ENCODE data around the gene SCRN1.
"Not testable (repeated sequence)": the region's sequence is repeated elsewhere in the genome, so short reads cannot be mapped to it uniquely, and the experiment has no call there.

DNA sequence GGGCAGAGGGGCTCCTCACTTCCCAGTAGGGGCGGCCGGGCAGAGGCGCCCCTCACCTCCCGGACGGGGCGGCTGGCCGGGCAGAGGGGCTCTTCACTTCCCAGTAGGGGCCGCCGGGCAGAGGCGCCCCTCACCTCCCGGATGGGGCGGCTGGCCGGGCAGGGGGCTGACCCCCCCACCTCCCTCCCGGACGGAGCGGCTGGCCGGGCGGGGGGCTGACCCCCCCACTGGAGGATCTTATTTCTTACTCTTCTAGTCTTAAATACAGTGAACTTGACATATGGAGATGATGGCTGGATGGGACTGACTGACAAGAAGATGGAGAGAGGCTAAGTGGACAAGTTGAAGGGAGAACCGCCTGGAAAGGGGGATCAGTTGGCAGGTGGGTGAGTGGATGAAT lies 28.0 kb downstream of the SCRN1 start:
- not testable (repeated sequence) for TF ChIP-seq POLR2A, SPI1 (IDR thresholded peaks at IDR 0.05; ENCODE audit: low read depth, low read length)

Measured in GM12891 (cell line).